ENCODE data around the gene FCMR. TPM values are rescaled to one million over a fixed set of nuclear protein-coding genes. Genes with fewer than 3 reads are reported as not detected.
A peak's percentile ranks its signal among the peaks of the same experiment; 100 is the strongest.

FCMR gene
- total and polyA plus RNA-seq, 10 of the 15 experiments (the other 5 are each of a cell fraction or from before 2014, with no cell fraction given): 79.7 to 245 (median 123) TPM

- TF ChIP-seq, protein P1, sequence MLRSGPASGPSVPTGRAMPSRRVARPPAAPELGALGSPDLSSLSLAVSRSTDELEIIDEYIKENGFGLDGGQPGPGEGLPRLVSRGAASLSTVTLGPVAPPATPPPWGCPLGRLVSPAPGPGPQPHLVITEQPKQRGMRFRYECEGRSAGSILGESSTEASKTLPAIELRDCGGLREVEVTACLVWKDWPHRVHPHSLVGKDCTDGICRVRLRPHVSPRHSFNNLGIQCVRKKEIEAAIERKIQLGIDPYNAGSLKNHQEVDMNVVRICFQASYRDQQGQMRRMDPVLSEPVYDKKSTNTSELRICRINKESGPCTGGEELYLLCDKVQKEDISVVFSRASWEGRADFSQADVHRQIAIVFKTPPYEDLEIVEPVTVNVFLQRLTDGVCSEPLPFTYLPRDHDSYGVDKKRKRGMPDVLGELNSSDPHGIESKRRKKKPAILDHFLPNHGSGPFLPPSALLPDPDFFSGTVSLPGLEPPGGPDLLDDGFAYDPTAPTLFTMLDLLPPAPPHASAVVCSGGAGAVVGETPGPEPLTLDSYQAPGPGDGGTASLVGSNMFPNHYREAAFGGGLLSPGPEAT (IDR thresholded peaks at IDR 0.05; ENCODE audit: low read depth): no peak; the same call in 1 of the 2 replicates
- TF ChIP-seq RCOR1 (conservative IDR thresholded peaks at IDR 0.05; ENCODE audit: low read depth, low read length) (no peak), EZH2 (IDR thresholded peaks at IDR 0.05; ENCODE audit: borderline replicate concordance, control insufficient read depth, low read depth, low read length) (no peak), MTA3 (IDR thresholded peaks at IDR 0.05; ENCODE audit: borderline replicate concordance, low read length) (no peak), BACH1 (IDR thresholded peaks at IDR 0.05; ENCODE audit: borderline replicate concordance) (0 out of 2 replicates have a peak, but pooled peaks have one; percentile 21), ELK1 (IDR thresholded peaks at IDR 0.05; ENCODE audit: low read depth, low read length) (no peak), PAX8 (IDR thresholded peaks at IDR 0.05) (no peak), SPI1 (IDR thresholded peaks at IDR 0.05; ENCODE audit: borderline replicate concordance, insufficient read depth, low read depth, low read length) (no peak; the same call in 1 of the 2 replicates), TCF12 (IDR thresholded peaks at IDR 0.05; ENCODE audit: low read depth, low read length) (0 out of 2 replicates have a peak, but pooled peaks have one; percentile 8), BHLHE40 (IDR thresholded peaks at IDR 0.05; ENCODE audit: borderline replicate concordance in 1 of 2, low read depth in 2 of 2, low read length in 1 of 2) (peak; percentile 94 to 96), CHD2 (IDR thresholded peaks at IDR 0.05; ENCODE audit: borderline replicate concordance, low read depth, low read length) (no peak; the same call in 1 of the 2 replicates), BCLAF1 (IDR thresholded peaks at IDR 0.05) (no peak), YY1 (IDR thresholded peaks at IDR 0.05; ENCODE audit: low read depth, low read length) (peak; percentile 6; the same call in 1 of the 2 replicates)
- TF ChIP-seq, protein P2, sequence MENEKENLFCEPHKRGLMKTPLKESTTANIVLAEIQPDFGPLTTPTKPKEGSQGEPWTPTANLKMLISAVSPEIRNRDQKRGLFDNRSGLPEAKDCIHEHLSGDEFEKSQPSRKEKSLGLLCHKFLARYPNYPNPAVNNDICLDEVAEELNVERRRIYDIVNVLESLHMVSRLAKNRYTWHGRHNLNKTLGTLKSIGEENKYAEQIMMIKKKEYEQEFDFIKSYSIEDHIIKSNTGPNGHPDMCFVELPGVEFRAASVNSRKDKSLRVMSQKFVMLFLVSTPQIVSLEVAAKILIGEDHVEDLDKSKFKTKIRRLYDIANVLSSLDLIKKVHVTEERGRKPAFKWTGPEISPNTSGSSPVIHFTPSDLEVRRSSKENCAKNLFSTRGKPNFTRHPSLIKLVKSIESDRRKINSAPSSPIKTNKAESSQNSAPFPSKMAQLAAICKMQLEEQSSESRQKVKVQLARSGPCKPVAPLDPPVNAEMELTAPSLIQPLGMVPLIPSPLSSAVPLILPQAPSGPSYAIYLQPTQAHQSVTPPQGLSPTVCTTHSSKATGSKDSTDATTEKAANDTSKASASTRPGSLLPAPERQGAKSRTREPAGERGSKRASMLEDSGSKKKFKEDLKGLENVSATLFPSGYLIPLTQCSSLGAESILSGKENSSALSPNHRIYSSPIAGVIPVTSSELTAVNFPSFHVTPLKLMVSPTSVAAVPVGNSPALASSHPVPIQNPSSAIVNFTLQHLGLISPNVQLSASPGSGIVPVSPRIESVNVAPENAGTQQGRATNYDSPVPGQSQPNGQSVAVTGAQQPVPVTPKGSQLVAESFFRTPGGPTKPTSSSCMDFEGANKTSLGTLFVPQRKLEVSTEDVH (IDR thresholded peaks at IDR 0.05; ENCODE audit: low read depth, partially characterized antibody): no peak
- TF ChIP-seq, protein P3, sequence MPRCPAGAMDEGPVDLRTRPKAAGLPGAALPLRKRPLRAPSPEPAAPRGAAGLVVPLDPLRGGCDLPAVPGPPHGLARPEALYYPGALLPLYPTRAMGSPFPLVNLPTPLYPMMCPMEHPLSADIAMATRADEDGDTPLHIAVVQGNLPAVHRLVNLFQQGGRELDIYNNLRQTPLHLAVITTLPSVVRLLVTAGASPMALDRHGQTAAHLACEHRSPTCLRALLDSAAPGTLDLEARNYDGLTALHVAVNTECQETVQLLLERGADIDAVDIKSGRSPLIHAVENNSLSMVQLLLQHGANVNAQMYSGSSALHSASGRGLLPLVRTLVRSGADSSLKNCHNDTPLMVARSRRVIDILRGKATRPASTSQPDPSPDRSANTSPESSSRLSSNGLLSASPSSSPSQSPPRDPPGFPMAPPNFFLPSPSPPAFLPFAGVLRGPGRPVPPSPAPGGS (IDR thresholded peaks at IDR 0.05; ENCODE audit: borderline replicate concordance, insufficient read depth, low read depth, low read length, poor library complexity, severe bottlenecking): peak; percentile 62
- TF ChIP-seq, protein P4, sequence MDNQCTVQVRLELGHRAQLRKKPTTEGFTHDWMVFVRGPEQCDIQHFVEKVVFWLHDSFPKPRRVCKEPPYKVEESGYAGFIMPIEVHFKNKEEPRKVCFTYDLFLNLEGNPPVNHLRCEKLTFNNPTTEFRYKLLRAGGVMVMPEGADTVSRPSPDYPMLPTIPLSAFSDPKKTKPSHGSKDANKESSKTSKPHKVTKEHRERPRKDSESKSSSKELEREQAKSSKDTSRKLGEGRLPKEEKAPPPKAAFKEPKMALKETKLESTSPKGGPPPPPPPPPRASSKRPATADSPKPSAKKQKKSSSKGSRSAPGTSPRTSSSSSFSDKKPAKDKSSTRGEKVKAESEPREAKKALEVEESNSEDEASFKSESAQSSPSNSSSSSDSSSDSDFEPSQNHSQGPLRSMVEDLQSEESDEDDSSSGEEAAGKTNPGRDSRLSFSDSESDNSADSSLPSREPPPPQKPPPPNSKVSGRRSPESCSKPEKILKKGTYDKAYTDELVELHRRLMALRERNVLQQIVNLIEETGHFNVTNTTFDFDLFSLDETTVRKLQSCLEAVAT (IDR thresholded peaks at IDR 0.05): peak; percentile 88; the same call in 1 of the 2 replicates
These were observed 2.9 kb upstream of the FCMR start (continued) for GRCh38 chr1:206924592-206925105.

All from GM12878 (cell line).